Caco-2 (cell line): ENCODE results near the gene DLG2. TPM values are rescaled to one million over a fixed set of nuclear protein-coding genes. Genes with fewer than 3 reads are reported as not detected.

Experiments
- BruUV-seq: library from RNA; stranded (reverse); fragments of 400-500 nt; replicated peaks from 2 replicates; lab custom pipeline; 2021; lab: Mats Ljungman, UMichigan
- CTCF ChIA-PET: fragments of 300-600 bp; sonication (Branson Sonifier 250); formaldehyde crosslinking; loops from one replicate; lab custom pipeline; 2022; ENCODE audit warnings: antibody characterized with exemption; lab: Charles Lee
- POLR2A ChIA-PET: fragments of 300-600 bp; sonication (Branson Sonifier 250); formaldehyde crosslinking; loops from one replicate; lab custom pipeline; 2022; ENCODE audit warnings: antibody characterized with exemption; lab: Charles Lee
- DNase-seq, 2 experiments: peaks; one replicate each; pipeline versions ENCODE4 v3.0.0 to v3.0.0-alpha.2; 2020 to 2022
- H3K27me3 ChIP-seq: replicated peaks from 2 replicates; pipeline ENCODE4 v1.6.0; 2011; ENCODE audit warnings: low read length; ENCODE audit not compliant: control insufficient read depth, insufficient read depth
- H3K36me3 ChIP-seq: 2 replicates; pipeline ENCODE4 v1.5.1; 2011; ENCODE audit warnings: low read length; ENCODE audit not compliant: control insufficient read depth, insufficient read depth
- H3K4me1 ChIP-seq: fragments of 250-450 bp; sonication (Bioruptor Pico); 2 replicates; pipeline ENCODE4 v1.5.1; 2020; ENCODE audit warnings: mild to moderate bottlenecking
- H3K4me3 ChIP-seq: 2 replicates; pipeline ENCODE4 v1.5.1; 2011; ENCODE audit warnings: low read depth, mild to moderate bottlenecking, control low read depth, low read length
- H3K9me3 ChIP-seq: fragments of 250-450 bp; sonication (Bioruptor Pico); 2 replicates; pipeline ENCODE4 v1.5.1; 2020; ENCODE audit warnings: mild to moderate bottlenecking, moderate library complexity
- H3K27ac Mint-ChIP-seq: one replicate; pipeline ENCODE4 v1.8.0; 2022; ENCODE audit warnings: mixed read lengths; ENCODE audit not compliant: unreplicated experiment
- H3K27me3 Mint-ChIP-seq: one replicate; pipeline ENCODE4 v1.8.0; 2022; ENCODE audit warnings: mixed read lengths; ENCODE audit not compliant: insufficient read depth, unreplicated experiment
- H3K36me3 Mint-ChIP-seq: one replicate; pipeline ENCODE4 v1.8.0; 2022; ENCODE audit warnings: mild to moderate bottlenecking, mixed read lengths; ENCODE audit not compliant: insufficient read depth, unreplicated experiment
- H3K4me1 Mint-ChIP-seq: one replicate; pipeline ENCODE4 v1.8.0; 2022; ENCODE audit warnings: low read depth, mixed read lengths; ENCODE audit not compliant: unreplicated experiment
- H3K4me3 Mint-ChIP-seq: one replicate; pipeline ENCODE4 v1.8.0; 2022; ENCODE audit warnings: mild to moderate bottlenecking, moderate library complexity, mixed read lengths; ENCODE audit not compliant: unreplicated experiment
- H3K9me3 Mint-ChIP-seq: one replicate; pipeline ENCODE4 v1.8.0; 2022; ENCODE audit warnings: mixed read lengths; ENCODE audit not compliant: unreplicated experiment
- CTCF ChIP-seq, 2 experiments: fragments of 200-600 bp in 1 of 2; IDR thresholded peaks; 1 replicate in 1 of 2; 2 replicates in 1 of 2; pipeline versions ENCODE4 v1.5.1 to v1.8.0; 2011 to 2022; ENCODE audit warnings: antibody characterized with exemption in 1 of 2, control low read depth in 1 of 2, inconsistent platforms in 1 of 2, low read depth in 1 of 2, low read length in 1 of 2, mild to moderate bottlenecking in 1 of 2, moderate library complexity in 1 of 2; ENCODE audit not compliant: insufficient read depth in 1 of 2, severe bottlenecking in 1 of 2, unreplicated experiment in 1 of 2
- intact Hi-C: fragments of 100-400 bp; cut with micrococcal nuclease; formaldehyde crosslinking; loops from one replicate; pipeline ENCODE4 v1.10.0; 2022; ENCODE audit not compliant: unreplicated experiment
- total RNA-seq: library from RNA; stranded (reverse); gene quantifications from 2 replicates; pipeline ENCODE4 v1.2.3, GENCODE V29; 2022

The DLG2 gene
- total RNA-seq, 1 experiment from 2014 or later: 21.6 TPM

GRCh38 chr11:83630211-83630610 is 1996.9 kb downstream of the DLG2 start:
- peaks cover 8% of the 10 kb centered on the region for H3K4me1 Mint-ChIP-seq
- H3K4me3 ChIP-seq: no peak overlapping the region
- H3K27me3 Mint-ChIP-seq: no peaks in the 10 kb centered on the region
- H3K36me3 ChIP-seq: no peaks in the 10 kb centered on the region
- H3K36me3 Mint-ChIP-seq: no peaks in the 10 kb centered on the region
- TF ChIP-seq CTCF (IDR thresholded peaks at IDR 0.05; ENCODE audit: insufficient read depth in 1 of 2, low read depth in 1 of 2, low read length in 1 of 2, severe bottlenecking in 1 of 2, unreplicated experiment in 1 of 2): no peak
- no peaks in the 10 kb centered on the region for H3K9me3 ChIP-seq
- POLR2A ChIA-PET: interaction anchor here (0.6 kb wide), 1 partner anchor 16 kb away, joined by 3 read pairs; no protein-coding TSS in a partner anchor
- H3K4me3 Mint-ChIP-seq: no peak overlapping the region
- BruUV-seq: no TSS peak
- H3K27me3 ChIP-seq: no peaks in the 10 kb centered on the region
- peaks cover 9% of the 10 kb centered on the region for H3K4me1 ChIP-seq
- intact Hi-C loops: no loop called here
- no peak for DNase-seq
- CTCF ChIA-PET: no interaction called here
- no peak overlapping the region for H3K27ac Mint-ChIP-seq
- no peaks in the 10 kb centered on the region for H3K9me3 Mint-ChIP-seq

- no TSS peak for BruUV-seq
- ChIA-PET CTCF (interaction anchor here (0.6 kb wide), 1 partner anchor 82 kb away, joined by 3 read pairs; no protein-coding TSS in a partner anchor), POLR2A (interaction anchor here (0.6 kb wide), 1 partner anchor 16 kb away, joined by 3 read pairs; no protein-coding TSS in a partner anchor)
- Mint-ChIP-seq H3K27ac (no peak overlapping the region), H3K36me3 (no peaks in the 10 kb centered on the region), H3K27me3 (no peaks in the 10 kb centered on the region), H3K4me3 (no peak overlapping the region), H3K9me3 (no peaks in the 10 kb centered on the region), H3K4me1 (peaks cover 8% of the 10 kb centered on the region)
- DNase-seq: no peak
- TF ChIP-seq CTCF (IDR thresholded peaks at IDR 0.05; ENCODE audit: insufficient read depth in 1 of 2, low read depth in 1 of 2, low read length in 1 of 2, severe bottlenecking in 1 of 2, unreplicated experiment in 1 of 2): no peak
- Histone ChIP-seq H3K4me1 (peaks cover 9% of the 10 kb centered on the region), H3K4me3 (no peak overlapping the region), H3K36me3 (no peaks in the 10 kb centered on the region), H3K27me3 (no peaks in the 10 kb centered on the region), H3K9me3 (no peaks in the 10 kb centered on the region)
- intact Hi-C loops: no loop called here
Measured at GRCh38 chr11:83629775-83630174, 1997.4 kb downstream of the DLG2 start.

- Histone ChIP-seq H3K9me3 (no peaks in the 10 kb centered on the region), H3K4me1 (peaks cover 9% of the 10 kb centered on the region), H3K36me3 (no peaks in the 10 kb centered on the region), H3K4me3 (no peak overlapping the region), H3K27me3 (no peaks in the 10 kb centered on the region)
- intact Hi-C loops: no loop called here
- Mint-ChIP-seq H3K27me3 (no peaks in the 10 kb centered on the region), H3K4me1 (peaks cover 8% of the 10 kb centered on the region), H3K9me3 (no peaks in the 10 kb centered on the region), H3K36me3 (no peaks in the 10 kb centered on the region), H3K4me3 (no peak overlapping the region), H3K27ac (no peak overlapping the region)
- no TSS peak for BruUV-seq
- ChIA-PET CTCF (interaction anchor here (0.6 kb wide), 1 partner anchor 82 kb away, joined by 3 read pairs; no protein-coding TSS in a partner anchor), POLR2A (no interaction called here)
- TF ChIP-seq CTCF (IDR thresholded peaks at IDR 0.05; ENCODE audit: insufficient read depth in 1 of 2, low read depth in 1 of 2, low read length in 1 of 2, severe bottlenecking in 1 of 2, unreplicated experiment in 1 of 2): no peak
- no peak for DNase-seq
Measured at GRCh38 chr11:83628622-83629355, 1998.4 kb downstream of the DLG2 start.
